CD4-positive, alpha-beta T cell treated with Interleukin-21 for 1 hour (primary cell): Measurements from ENCODE around the gene BAZ2B.
"Not testable (repeated sequence)": the region's sequence is repeated elsewhere in the genome, so short reads cannot be mapped to it uniquely, and the experiment has no call there.

Experiments used
- DNase-seq: peaks from one replicate; pipeline ENCODE4 v3.0.0-alpha.2; 2020

BAZ2B gene

GRCh38 chr2:159571540-159572260 is 44.6 kb downstream of the BAZ2B start:
- no peak for DNase-seq

DNA sequence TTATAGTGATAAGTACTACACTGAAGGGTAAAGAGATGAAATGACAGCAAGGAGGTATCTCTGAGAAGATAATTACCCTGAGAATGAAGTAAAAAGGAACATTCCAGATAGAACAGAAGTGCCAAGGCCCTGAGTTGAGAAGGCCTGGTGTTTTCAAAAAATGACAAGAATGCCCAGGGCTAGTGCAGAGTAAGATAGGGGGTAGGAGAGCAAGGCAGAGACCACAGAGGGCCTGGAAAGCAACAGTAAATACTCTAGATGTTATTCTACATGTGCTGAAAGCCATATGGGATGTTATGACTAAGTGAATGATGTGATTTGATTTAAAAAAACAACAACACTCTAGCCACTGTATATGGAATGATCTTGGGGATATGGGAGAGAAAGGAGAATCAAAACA is 52.3 kb downstream of the BAZ2B start:
- no peak for DNase-seq

DNA sequence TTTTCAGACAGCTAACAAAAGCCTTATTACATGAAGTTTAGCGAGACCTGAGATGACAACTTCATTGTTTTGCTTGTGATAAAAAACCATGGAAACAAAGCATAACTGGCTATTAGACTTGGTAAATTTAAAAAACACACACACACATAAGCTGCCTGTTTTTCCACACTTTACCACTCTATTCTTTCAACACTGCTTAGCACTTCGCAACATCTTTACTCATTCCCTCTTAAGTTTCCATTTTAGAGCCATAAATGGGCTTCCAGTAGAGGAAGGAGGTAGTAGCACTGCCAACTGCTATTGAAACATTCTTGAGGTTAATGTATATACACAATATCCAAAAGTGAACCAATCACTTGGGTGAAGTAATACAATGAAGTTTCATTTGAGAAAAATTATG is 54.1 kb downstream of the BAZ2B start:
- no peak for DNase-seq

DNA sequence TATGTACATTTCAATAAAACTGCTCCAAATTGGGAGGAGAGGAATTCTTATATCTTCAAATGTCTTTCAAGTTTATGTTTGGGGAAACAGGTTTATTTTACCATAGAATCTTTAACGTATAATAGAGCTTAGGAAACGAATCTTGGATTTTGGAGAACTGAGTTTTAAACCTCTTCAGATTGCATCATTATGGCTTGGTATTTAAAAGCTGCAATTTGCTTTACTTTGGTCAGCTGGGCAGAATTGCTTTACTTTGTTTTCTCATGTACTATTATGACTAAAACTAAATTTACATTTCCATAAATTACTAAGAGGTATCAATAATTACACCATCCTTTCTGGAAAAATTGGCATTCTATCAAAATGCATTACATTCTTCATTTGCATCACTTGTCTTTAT is 54.6 kb downstream of the BAZ2B start:
- DNase-seq, result no peak

DNA sequence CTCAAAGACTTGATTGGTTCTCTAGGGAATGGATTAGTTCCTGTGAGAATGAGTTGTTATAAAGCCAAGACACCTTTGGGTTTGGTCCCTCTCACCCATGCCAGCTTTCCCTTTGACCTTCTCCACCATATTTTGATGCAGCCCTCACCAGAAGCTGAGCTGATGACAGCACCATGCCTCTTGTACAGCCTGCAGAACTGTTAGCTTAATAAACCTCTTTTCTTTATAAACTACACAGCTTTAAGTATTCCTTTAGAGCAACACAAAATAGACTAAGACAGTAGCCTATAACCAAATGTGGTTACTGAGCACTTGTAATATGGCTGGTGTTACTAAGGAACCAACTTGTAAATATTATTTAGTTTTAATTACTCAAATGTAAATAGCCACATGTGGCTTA is 55.1 kb downstream of the BAZ2B start:
- no peak for DNase-seq

DNA sequence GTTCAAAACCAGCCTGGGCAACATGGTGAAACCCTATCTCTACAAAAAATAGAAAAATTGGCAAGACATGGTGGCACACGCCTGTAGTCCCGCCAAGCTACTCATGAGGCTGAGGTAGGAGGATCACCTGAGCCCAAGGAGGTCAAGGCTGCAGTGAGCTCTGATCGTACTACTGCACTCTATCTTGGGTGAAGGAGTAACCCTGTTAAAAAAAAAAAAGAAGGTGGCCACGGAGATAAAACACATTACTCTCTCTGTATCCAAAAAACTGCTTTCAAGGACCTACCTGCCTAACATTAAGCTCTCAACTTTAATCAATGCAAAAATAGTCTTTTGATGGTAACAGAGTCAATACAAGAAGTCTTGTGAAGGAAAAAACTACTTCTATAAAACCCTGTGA is 57.3 kb downstream of the BAZ2B start:
- DNase-seq, result no peak

DNA sequence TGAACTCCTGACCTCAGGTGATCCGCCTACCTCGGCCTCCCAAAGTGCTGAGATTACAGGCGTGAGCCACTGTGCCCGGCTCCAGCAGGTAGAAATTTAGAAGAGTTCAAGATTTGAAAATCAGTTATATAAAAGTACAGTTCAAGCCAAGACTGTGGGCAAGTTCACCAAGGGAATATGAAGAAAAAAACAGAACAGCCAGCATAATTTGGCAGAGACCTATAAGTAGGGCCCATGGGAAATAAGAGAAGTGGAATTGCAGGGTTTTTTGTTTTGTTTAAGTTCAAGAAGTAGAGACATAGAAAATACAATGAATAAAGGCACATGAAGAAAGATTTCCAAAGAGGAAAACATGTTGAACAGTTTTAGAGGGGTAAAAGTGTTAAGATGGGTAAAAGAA is 57.9 kb downstream of the BAZ2B start:
- no peak for DNase-seq

DNA sequence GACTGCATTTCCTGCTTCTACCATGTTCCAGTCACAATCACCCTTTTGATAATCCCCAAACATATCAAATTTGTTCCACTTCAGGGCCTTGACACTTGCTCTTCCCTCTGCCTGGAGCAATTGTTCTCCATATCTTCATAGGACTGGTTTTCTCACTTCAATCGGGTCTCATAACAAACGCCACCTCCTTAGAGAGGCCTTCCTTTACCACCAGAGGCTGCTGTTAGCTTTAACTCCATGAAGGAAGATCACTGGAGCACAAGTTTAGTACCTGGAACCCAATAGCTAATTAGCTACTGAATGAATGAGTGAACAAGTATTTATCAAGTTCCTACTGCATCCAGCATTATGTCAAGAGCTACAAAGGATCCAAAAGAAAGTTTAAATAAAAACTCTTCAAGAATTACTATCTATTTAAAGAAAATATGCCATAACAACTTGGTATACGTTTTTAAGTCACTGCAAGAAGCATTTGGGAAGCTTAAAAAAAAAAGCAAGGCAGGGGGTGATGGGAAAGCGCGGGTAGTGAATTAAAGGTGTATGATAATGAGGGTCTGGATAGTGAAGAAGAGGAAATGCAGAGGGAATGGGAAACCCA is 58.8 kb downstream of the BAZ2B start:
- DNase-seq, result no peak

- DNase-seq, result no peak
Observed at GRCh38 chr2:159555651-159556392, 60.5 kb downstream of the BAZ2B start.

- DNase-seq, result no peak
Observed at GRCh38 chr2:159553727-159554126, 62.6 kb downstream of the BAZ2B start.

- no peak for DNase-seq
Observed at GRCh38 chr2:159551806-159552205, 64.5 kb downstream of the BAZ2B start.

DNA sequence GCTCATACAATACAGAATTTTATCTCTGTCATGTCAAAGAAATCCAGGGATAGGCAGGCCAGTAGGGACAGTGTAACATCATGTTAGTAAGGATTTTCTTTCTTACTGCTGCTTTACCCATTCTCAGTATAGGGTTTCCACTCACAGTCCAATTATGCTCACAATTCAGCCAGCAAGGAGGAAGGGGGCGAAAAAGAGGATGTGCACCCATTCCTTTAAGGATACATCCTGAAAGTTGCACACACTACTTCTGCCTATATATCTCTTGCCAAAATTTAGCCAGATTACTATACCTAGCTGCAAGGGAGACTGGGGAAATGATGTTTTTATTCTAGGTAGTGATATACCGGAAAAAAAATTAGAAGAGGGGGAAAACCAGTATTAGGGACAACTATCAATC is 66.1 kb downstream of the BAZ2B start:
- DNase-seq, result no peak

GRCh38 chr2:159549234-159549633 is 67.1 kb downstream of the BAZ2B start:
- no peak for DNase-seq

DNA sequence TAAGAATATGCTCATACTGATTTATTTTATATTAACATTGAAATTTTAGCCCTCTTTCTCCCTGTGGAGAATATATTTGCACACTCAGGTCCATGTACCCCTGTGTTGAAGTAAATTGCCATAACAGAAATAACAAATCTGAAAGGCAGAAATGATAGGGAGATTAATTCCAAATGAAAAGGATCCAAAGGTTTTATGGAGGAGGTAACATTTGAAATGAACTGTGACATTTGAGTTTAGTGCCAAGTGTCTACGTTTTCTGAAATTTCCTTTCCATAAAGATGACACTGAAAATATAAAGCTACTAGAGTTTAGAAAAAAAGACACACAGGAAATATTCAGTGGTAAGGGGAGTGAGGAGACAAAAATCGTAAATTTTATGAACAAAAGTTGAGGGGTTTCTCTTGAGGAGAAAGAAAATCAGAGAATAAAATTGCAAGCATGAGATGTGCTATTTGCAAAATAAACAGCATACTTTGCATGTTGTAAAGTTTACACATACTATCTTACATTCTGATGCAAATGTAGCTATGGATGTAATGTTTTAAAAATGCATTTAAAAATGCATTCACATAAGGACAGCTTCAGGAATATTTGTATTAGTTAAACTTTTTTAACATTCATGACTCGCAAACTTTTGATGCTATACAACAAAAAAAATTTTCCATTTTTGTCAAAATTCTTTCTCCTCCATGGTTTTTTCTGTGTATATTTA is 69.5 kb downstream of the BAZ2B start:
- no peak for DNase-seq

- no peak for DNase-seq
Observed at GRCh38 chr2:159546039-159546438, 70.3 kb downstream of the BAZ2B start.

GRCh38 chr2:159545085-159545484 is 71.3 kb downstream of the BAZ2B start:
- no peak for DNase-seq

DNA sequence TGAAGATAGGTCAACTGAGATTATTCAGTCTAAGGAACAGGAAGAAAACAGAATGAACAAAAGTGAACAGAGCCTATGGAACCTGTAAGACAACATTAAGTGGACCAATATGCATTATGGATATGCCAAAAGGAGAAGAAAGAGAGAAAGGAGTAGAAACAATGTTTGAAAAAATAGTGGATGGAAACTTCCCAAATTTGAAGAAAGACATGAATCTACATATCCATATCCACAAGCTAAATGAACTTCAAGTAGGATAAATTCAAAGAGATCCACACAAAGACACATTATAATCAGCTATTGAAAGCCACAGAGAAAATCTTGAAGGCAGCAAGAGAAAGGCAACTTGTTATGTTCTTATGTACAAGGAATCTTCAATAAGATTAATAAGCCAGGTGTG is 74.2 kb downstream of the BAZ2B start:
- no peak for DNase-seq

GRCh38 chr2:159539701-159540100 is 76.6 kb downstream of the BAZ2B start:
- no peak for DNase-seq

GRCh38 chr2:159538801-159539200 is 77.5 kb downstream of the BAZ2B start:
- no peak for DNase-seq

- DNase-seq, result not testable (repeated sequence)
Observed at GRCh38 chr2:159535261-159535660, 81.1 kb downstream of the BAZ2B start.

- DNase-seq, result no peak
Observed at GRCh38 chr2:159531475-159531874, 84.9 kb downstream of the BAZ2B start.

DNA sequence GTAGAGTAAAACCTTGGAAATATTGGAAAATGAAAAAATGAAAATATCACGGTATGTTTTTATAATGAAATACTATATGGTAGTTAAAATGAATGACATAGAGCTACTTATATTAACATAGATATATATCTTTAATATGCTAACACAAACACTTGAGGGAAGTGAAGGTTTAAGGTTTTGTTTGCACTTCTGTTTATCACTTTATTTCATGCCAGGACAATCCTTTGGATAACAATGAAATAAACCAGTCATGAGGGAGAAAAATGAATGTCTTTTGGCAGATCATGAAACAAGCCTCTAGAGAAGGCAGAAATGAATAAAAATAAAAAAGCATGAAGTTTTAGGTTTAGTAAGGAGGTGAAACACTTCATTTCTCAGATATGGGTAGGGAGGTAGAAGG is 89.9 kb downstream of the BAZ2B start:
- no peak for DNase-seq

- no peak for DNase-seq
Observed at GRCh38 chr2:159525012-159525411, 91.3 kb downstream of the BAZ2B start.

DNA sequence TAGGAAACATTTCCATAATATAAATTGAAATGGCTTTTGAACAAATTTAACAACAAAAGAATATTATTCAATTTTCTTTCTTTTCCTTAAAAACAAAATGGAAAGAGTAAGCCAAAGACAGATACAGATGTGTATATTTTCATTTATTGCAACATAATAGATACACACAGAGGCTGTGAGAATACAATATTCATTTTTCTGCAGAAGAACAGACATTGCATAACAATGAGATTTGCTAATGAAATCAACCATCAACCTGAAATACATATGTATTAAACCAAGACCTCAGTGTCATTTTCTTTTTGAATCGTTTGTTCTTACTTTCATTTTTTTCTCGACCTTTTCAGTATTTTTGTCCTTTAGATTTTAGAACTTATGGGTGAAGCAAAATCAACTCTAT is 95.1 kb downstream of the BAZ2B start:
- DNase-seq, result no peak
